CD4-positive, alpha-beta memory T cell (primary cell): Measurements from ENCODE around the gene OR2M5. TPM values are rescaled to one million over a fixed set of nuclear protein-coding genes. Genes with fewer than 3 reads are reported as not detected.

Experiments used
- CTCF ChIA-PET: fragments of 350-600 bp; sonication (Branson Sonifier 250); formaldehyde crosslinking; loops from one replicate; lab custom pipeline; 2021; ENCODE audit warnings: inconsistent platforms; ENCODE audit not compliant: partially characterized antibody; lab: Charles Lee
- POLR2A ChIA-PET: fragments of 350-600 bp; sonication (Branson Sonifier 250); formaldehyde crosslinking; loops from one replicate; lab custom pipeline; 2021; ENCODE audit not compliant: partially characterized antibody; lab: Charles Lee
- DNase-seq, 5 donors: peaks; one replicate each; pipeline versions ENCODE4 v3.0.0 to v3.0.0-alpha.2; 2020 to 2022; ENCODE audit warnings: mixed read lengths in 1 of 5
- H3K27ac ChIP-seq: one replicate; pipeline ENCODE4 v1.7.0; 2013; ENCODE audit warnings: low read depth, low read length
- H3K27me3 ChIP-seq: 2 replicates; pipeline ENCODE4 v1.7.0; 2013; ENCODE audit warnings: mild to moderate bottlenecking, low read length, moderate library complexity; ENCODE audit not compliant: insufficient read depth
- H3K36me3 ChIP-seq: 2 replicates; pipeline ENCODE4 v1.7.0; 2013; ENCODE audit warnings: mild to moderate bottlenecking, low read length, moderate library complexity; ENCODE audit not compliant: insufficient read depth
- H3K4me1 ChIP-seq: 2 replicates; pipeline ENCODE4 v1.7.0; 2013; ENCODE audit warnings: mild to moderate bottlenecking, low read length, moderate library complexity; ENCODE audit not compliant: insufficient read depth
- H3K4me3 ChIP-seq, 2 donors: one replicate each; pipeline ENCODE4 v1.7.0; 2013; ENCODE audit warnings: low read length in 2 of 2, mild to moderate bottlenecking in 1 of 2
- H3K9me3 ChIP-seq, 2 donors: one replicate each; pipeline ENCODE4 v1.7.0; 2013; ENCODE audit warnings: low read length in 2 of 2, control low read depth in 1 of 2; ENCODE audit not compliant: control insufficient read depth in 1 of 2
- H3K27ac Mint-ChIP-seq, 7 donors: one replicate each; pipeline ENCODE4 v1.8.0; 2020 to 2021; ENCODE audit warnings: mixed read lengths in 7 of 7, mild to moderate bottlenecking in 6 of 7, inconsistent platforms in 3 of 7, moderate library complexity in 3 of 7
- H3K27me3 Mint-ChIP-seq, 2 donors: one replicate each; pipeline ENCODE4 v1.8.0; 2020 to 2021; ENCODE audit warnings: mixed read lengths in 2 of 2
- H3K36me3 Mint-ChIP-seq, 2 donors: one replicate each; pipeline ENCODE4 v1.8.0; 2020 to 2021; ENCODE audit warnings: mixed read lengths in 2 of 2, inconsistent platforms in 1 of 2, mild to moderate bottlenecking in 1 of 2
- H3K4me1 Mint-ChIP-seq, 4 donors: one replicate each; pipeline ENCODE4 v1.8.0; 2020 to 2021; ENCODE audit warnings: mixed read lengths in 4 of 4, mild to moderate bottlenecking in 1 of 4
- H3K4me3 Mint-ChIP-seq, 8 donors: one replicate each; pipeline ENCODE4 v1.8.0; 2020 to 2021; ENCODE audit warnings: mixed read lengths in 8 of 8, mild to moderate bottlenecking in 7 of 8, moderate library complexity in 6 of 8, inconsistent platforms in 3 of 8
- H3K9me3 Mint-ChIP-seq, 8 donors: one replicate each; pipeline ENCODE4 v1.8.0; 2020 to 2021; ENCODE audit warnings: mixed read lengths in 8 of 8, mild to moderate bottlenecking in 5 of 8, inconsistent platforms in 3 of 8, moderate library complexity in 1 of 8
- intact Hi-C: fragments of 100-400 bp; cut with micrococcal nuclease; formaldehyde crosslinking; loops from one replicate; pipeline ENCODE4 v1.15.1; 2023
- polyA plus RNA-seq, 2 donors: library from polyadenylated mRNA; unstranded; fragments of 300-500 nt; fragmentation: Illumina TruSeq; gene quantifications; one replicate each; pipeline ENCODE4 v1.2.3, GENCODE V29; 2021
- total RNA-seq, 2 experiments: library from RNA; stranded (reverse); gene quantifications; one replicate each; pipeline ENCODE4 v1.2.3, GENCODE V29; 2021

OR2M5 gene, protein sequence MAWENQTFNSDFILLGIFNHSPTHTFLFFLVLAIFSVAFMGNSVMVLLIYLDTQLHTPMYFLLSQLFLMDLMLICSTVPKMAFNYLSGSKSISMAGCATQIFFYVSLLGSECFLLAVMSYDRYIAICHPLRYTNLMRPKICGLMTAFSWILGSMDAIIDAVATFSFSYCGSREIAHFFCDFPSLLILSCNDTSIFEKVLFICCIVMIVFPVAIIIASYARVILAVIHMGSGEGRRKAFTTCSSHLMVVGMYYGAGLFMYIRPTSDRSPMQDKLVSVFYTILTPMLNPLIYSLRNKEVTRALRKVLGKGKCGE
- total RNA-seq: not detected
- not detected for polyA plus RNA-seq

DNA sequence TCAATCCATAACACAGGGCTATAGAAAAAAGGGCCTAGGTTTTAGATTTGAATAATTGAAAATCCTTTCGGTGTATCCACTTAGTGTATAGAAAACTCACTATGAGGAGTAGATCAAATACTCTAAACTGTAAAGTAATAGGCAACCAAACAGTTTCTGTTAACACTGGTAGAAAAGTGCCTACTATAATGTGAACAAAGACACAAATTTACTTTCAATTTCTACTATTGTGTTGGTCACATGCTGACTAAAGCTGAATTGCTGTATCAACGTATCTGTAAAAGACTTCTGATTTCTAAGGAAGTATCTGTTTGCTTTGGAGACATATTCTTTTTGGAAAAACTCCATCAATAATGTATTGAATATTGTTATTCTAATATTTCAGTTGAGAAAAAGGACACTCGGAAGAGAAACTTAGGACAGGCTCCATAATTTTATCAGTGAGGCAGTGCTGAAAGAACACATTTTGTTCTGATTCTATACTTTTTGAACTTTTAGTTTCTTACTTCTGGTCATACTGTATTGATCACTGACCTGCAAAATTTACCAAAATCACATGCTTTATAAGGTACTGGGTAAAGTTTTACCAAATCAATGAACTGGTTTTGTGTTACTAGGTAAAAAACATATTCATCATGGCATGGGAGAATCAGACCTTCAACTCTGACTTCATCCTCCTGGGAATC lies at the start of gene OR2M5:
TSS of gene OR2M5 (plus strand) at position 636 of the 686 bp plus-strand sequence. CDS start at position 636, 0 bp downstream.
- ChIA-PET POLR2A (no interaction called here), CTCF (no interaction called here)
- no peaks in the 10 kb centered on the region for H3K27me3 ChIP-seq
- Mint-ChIP-seq H3K4me1 (no peaks in the 10 kb centered on the region), H3K36me3 (no peaks in the 10 kb centered on the region), H3K9me3 (peaks cover 0 to 11% (median 7%) of the 10 kb centered on the region in 8 donors), H3K4me3 (no peak within 1 kb of the TSS), H3K27me3 (no peaks in the 10 kb centered on the region), H3K27ac (no peak within 1 kb of the TSS)
- H3K27ac ChIP-seq: no peak within 1 kb of the TSS
- H3K36me3 ChIP-seq: no peaks in the 10 kb centered on the region
- intact Hi-C loops: no loop called here
- H3K9me3 ChIP-seq: no peaks in the 10 kb centered on the region
- DNase-seq: no peak
- H3K4me3 ChIP-seq: no peak within 1 kb of the TSS
- H3K4me1 ChIP-seq: no peaks in the 10 kb centered on the region

DNA sequence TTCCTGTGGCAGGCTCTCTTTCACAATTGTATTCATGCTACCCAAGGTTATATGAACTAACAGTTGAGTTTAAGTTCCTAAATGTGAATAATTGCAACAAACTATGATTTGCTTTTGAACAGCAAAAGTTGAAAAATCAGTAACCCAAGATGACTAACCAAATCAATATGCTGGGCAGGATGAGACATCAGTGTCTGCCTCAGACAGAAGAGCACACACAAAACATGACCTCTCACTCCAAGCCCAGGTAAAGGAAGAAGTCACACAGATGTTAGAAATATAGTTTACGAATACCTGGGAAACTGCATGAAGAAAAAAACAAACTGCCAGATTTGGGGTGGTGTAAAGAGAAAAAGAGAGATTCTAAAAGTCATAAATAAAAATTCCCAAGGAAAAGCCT lies 46.4 kb upstream of the OR2M5 start:
- Mint-ChIP-seq H3K27ac (no peak overlapping the region), H3K4me1 (no peaks in the 10 kb centered on the region)

DNA sequence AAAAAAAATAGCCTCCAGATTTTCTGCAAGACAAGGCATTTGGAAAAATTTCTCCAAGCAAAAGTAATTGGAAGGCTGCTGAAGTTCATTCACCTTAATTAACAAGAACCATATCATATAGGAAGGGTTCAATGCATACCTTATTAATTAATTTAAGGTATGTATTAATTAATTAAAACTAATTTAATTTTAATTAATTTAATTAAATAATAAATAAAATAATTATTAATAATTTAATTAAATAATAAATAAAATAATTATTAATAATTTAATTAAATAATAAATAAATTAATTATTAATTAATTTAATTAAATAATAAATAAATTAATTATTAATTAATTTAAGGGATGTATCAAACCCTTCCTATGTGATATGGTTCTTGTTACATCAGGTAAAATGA lies 42.1 kb upstream of the OR2M5 start:
- H3K27me3 Mint-ChIP-seq: no peaks in the 10 kb centered on the region
- no peak for DNase-seq
- POLR2A ChIA-PET: no interaction called here

More for the DNA sequence above, 46.4 kb upstream of the OR2M5 start:
- ChIA-PET CTCF (no interaction called here), POLR2A (no interaction called here)
- H3K4me3 Mint-ChIP-seq: no peak overlapping the region
- no peak overlapping the region for H3K27ac ChIP-seq
- intact Hi-C loops: no loop called here
- no peaks in the 10 kb centered on the region for H3K4me1 ChIP-seq
- H3K36me3 Mint-ChIP-seq: no peaks in the 10 kb centered on the region
- no peaks in the 10 kb centered on the region for H3K36me3 ChIP-seq
- no peaks in the 10 kb centered on the region for H3K27me3 Mint-ChIP-seq
- H3K27me3 ChIP-seq: no peaks in the 10 kb centered on the region
- no peaks in the 10 kb centered on the region for H3K9me3 ChIP-seq
- no peak for DNase-seq
- H3K4me3 ChIP-seq: no peak overlapping the region
- H3K9me3 Mint-ChIP-seq: peaks cover 0 to 14% (median 0%) of the 10 kb centered on the region in 8 donors

DNA sequence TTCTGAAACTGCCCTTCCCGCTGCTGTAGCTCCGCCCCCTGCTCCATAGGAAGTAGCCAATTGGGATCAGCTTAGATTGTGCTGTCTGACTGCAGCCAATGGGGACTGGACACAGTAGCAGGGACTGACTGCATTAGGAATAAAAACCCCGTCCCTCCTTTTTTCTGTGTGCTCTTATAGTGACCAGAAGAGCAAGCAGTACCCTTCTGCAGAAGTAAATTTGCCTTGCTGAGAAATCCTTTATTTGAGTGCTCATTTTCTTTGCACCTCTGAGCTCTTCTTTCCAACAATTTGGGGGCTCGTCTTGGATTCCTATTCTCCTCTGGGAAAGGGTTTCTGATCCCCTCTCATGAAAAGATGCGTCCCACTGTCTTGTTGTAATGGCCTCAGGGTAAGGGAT lies 33.8 kb upstream of the OR2M5 start:
- Histone ChIP-seq H3K36me3 (no peaks in the 10 kb centered on the region), H3K27ac (no peak overlapping the region), H3K27me3 (no peaks in the 10 kb centered on the region), H3K9me3 (peaks cover 0 to 10% of the 10 kb centered on the region in 2 donors), H3K4me3 (no peak overlapping the region), H3K4me1 (no peaks in the 10 kb centered on the region)
- intact Hi-C loops: no loop called here
- POLR2A ChIA-PET: no interaction called here
- Mint-ChIP-seq H3K9me3 (peaks cover 6 to 59% (median 33%) of the 10 kb centered on the region in 8 donors), H3K27ac (no peak overlapping the region), H3K4me3 (no peak overlapping the region), H3K27me3 (no peaks in the 10 kb centered on the region), H3K4me1 (no peaks in the 10 kb centered on the region), H3K36me3 (peaks cover 0 to 6% of the 10 kb centered on the region in 2 donors)
- no peak for DNase-seq
- CTCF ChIA-PET: no interaction called here

More for the DNA sequence above, 42.1 kb upstream of the OR2M5 start:
- H3K36me3 Mint-ChIP-seq: no peaks in the 10 kb centered on the region
- intact Hi-C loops: no loop called here
- Histone ChIP-seq H3K9me3 (no peaks in the 10 kb centered on the region), H3K27me3 (no peaks in the 10 kb centered on the region), H3K27ac (no peak overlapping the region), H3K4me1 (no peaks in the 10 kb centered on the region), H3K36me3 (no peaks in the 10 kb centered on the region), H3K4me3 (no peak overlapping the region)
- H3K4me1 Mint-ChIP-seq: no peaks in the 10 kb centered on the region
- CTCF ChIA-PET: no interaction called here
- H3K4me3 Mint-ChIP-seq: no peak overlapping the region
- peaks cover 0 to 18% (median 6%) of the 10 kb centered on the region in 8 donors for H3K9me3 Mint-ChIP-seq
- H3K27ac Mint-ChIP-seq: no peak overlapping the region

DNA sequence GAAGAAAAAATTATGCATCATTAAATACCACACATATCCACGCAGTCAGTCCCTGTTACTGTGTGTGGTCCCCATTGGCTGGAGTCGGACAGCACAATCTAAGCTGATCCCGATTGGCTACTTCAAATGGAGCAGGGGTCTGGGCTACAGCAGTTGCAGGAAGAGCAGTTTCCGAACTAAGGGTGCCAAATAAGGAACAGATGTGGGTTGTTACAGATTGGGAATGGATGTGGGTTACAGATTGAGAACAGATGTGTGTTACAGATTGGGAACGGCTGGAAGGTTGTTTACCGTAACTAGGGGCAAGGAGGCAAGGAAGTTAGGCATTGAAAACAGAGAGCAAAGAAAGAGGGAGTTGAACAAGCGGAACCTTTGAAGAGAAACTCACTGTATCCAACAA lies 30.1 kb upstream of the OR2M5 start:
- ChIA-PET CTCF (no interaction called here), POLR2A (no interaction called here)
- Histone ChIP-seq H3K27me3 (no peaks in the 10 kb centered on the region), H3K36me3 (no peaks in the 10 kb centered on the region), H3K4me3 (no peak overlapping the region), H3K9me3 (peaks cover 0 to 10% of the 10 kb centered on the region in 2 donors), H3K27ac (no peak overlapping the region), H3K4me1 (no peaks in the 10 kb centered on the region)
- Mint-ChIP-seq H3K36me3 (peaks cover 0 to 5% of the 10 kb centered on the region in 2 donors), H3K4me3 (no peak overlapping the region), H3K27ac (no peak overlapping the region), H3K9me3 (peaks cover 3 to 41% (median 24%) of the 10 kb centered on the region in 8 donors), H3K27me3 (no peaks in the 10 kb centered on the region), H3K4me1 (no peaks in the 10 kb centered on the region)
- DNase-seq: no peak
- intact Hi-C loops: no loop called here

DNA sequence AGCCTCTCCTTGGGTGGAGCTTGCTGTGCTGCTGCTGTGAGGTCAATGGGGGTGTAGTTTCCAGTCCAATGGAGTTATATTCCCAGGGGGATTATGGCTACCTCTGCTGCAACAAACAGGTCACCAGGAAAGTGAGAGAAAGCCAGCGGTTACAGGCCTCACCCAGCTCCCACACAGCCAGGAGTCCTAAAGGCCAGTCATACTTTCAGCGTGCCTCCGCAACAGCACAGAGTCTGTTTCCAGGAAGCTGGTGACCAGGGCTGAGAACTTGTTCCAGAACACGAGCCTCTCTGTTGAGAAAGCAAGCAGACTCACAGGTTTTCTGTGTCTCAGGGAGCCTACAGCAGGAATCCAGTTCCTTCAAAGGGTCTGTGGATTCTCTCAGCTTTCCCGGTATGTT lies 17.3 kb upstream of the OR2M5 start:
- no peak overlapping the region for H3K4me3 Mint-ChIP-seq
- CTCF ChIA-PET: no interaction called here
- POLR2A ChIA-PET: no interaction called here

DNA sequence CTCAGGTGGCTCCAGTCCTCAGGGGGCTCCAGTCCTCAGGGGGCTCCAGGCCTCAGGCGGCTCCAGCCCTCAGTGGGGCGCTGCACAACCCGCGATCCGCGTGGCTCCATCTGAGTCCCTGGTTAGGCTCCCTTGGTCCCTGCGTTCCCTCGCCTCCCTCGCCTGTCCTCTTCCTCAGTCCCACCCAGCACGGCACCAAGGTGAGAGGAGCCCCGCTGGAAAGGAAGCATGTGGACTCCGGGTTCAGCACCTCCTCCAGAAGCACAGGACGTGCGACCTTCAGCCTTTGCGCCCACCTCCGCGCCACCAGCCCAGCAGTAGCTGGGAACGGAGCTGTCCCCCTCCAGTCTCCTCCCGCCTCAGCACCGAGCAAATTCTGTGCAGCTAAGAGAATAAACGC lies 8.1 kb upstream of the OR2M5 start:
- H3K4me3 Mint-ChIP-seq: no peak overlapping the region
- no peak overlapping the region for H3K27ac ChIP-seq
- no peaks in the 10 kb centered on the region for H3K36me3 ChIP-seq
- CTCF ChIA-PET: no interaction called here
- H3K4me1 Mint-ChIP-seq: no peaks in the 10 kb centered on the region
- intact Hi-C loops: no loop called here
- no peak overlapping the region for H3K27ac Mint-ChIP-seq
- POLR2A ChIA-PET: no interaction called here
- H3K27me3 Mint-ChIP-seq: no peaks in the 10 kb centered on the region
- no peak overlapping the region for H3K4me3 ChIP-seq
- DNase-seq: no peak
- H3K9me3 ChIP-seq: no peaks in the 10 kb centered on the region
- no peaks in the 10 kb centered on the region for H3K36me3 Mint-ChIP-seq
- H3K9me3 Mint-ChIP-seq: peaks cover 0 to 6% (median under 1%) of the 10 kb centered on the region in 8 donors
- H3K27me3 ChIP-seq: no peaks in the 10 kb centered on the region
- no peaks in the 10 kb centered on the region for H3K4me1 ChIP-seq

More for the DNA sequence above, 17.3 kb upstream of the OR2M5 start:
- no peaks in the 10 kb centered on the region for H3K27me3 ChIP-seq
- Mint-ChIP-seq H3K9me3 (peaks cover under 1 to 26% (median 10%) of the 10 kb centered on the region in 8 donors), H3K36me3 (no peaks in the 10 kb centered on the region), H3K27ac (no peak overlapping the region), H3K27me3 (no peaks in the 10 kb centered on the region), H3K4me1 (no peaks in the 10 kb centered on the region)
- no peak for DNase-seq
- no peaks in the 10 kb centered on the region for H3K4me1 ChIP-seq
- intact Hi-C loops: no loop called here
- no peak overlapping the region for H3K4me3 ChIP-seq
- H3K27ac ChIP-seq: no peak overlapping the region
- no peaks in the 10 kb centered on the region for H3K36me3 ChIP-seq
- H3K9me3 ChIP-seq: no peaks in the 10 kb centered on the region
